Glutamatergic neuron (in vitro differentiated cells): ENCODE results near the gene ITGB5. TPM values are rescaled to one million over a fixed set of nuclear protein-coding genes. Genes with fewer than 3 reads are reported as not detected.

Experiments used
- DNase-seq: peaks from one replicate; pipeline ENCODE4 v3.0.0; 2022
- H3K27ac Mint-ChIP-seq: one replicate; pipeline ENCODE4 v1.8.0; 2020; ENCODE audit warnings: mild to moderate bottlenecking, mixed read lengths, inconsistent platforms; ENCODE audit not compliant: unreplicated experiment
- H3K27me3 Mint-ChIP-seq: one replicate; pipeline ENCODE4 v1.8.0; 2020; ENCODE audit warnings: mild to moderate bottlenecking, moderate library complexity, mixed read lengths, inconsistent platforms; ENCODE audit not compliant: unreplicated experiment
- H3K36me3 Mint-ChIP-seq: one replicate; pipeline ENCODE4 v1.8.0; 2020; ENCODE audit warnings: mild to moderate bottlenecking, mixed read lengths, inconsistent platforms; ENCODE audit not compliant: unreplicated experiment
- H3K4me1 Mint-ChIP-seq: one replicate; pipeline ENCODE4 v1.8.0; 2020; ENCODE audit warnings: mild to moderate bottlenecking, low read depth, mixed read lengths, inconsistent platforms; ENCODE audit not compliant: unreplicated experiment
- H3K4me3 Mint-ChIP-seq: one replicate; pipeline ENCODE4 v1.8.0; 2020; ENCODE audit warnings: mild to moderate bottlenecking, mixed read lengths, inconsistent platforms; ENCODE audit not compliant: unreplicated experiment
- H3K9me3 Mint-ChIP-seq: one replicate; pipeline ENCODE4 v1.8.0; 2020; ENCODE audit warnings: mild to moderate bottlenecking, moderate library complexity, mixed read lengths, inconsistent platforms; ENCODE audit not compliant: unreplicated experiment
- CTCF ChIP-seq: fragments of 200-600 bp; sonication (generic); IDR thresholded peaks from one replicate; pipeline ENCODE4 v1.5.0; 2021; ENCODE audit not compliant: partially characterized antibody, unreplicated experiment
- total RNA-seq: library from RNA; stranded (reverse); fragmentation: NEBNext Ultra II Directional; extraction: Animal tissue kit (Norgen Biotek cat#: 25700); gene quantifications from one replicate; pipeline ENCODE4 v1.2.1, GENCODE V29; 2021; ENCODE audit not compliant: unreplicated experiment

ITGB5 gene
- total RNA-seq, 1 donor from 2014 or later, result 12.8 TPM

- DNase-seq, result no peak
- Mint-ChIP-seq H3K4me3 (no peak overlapping the region), H3K27me3 (peaks cover 13% of the 10 kb centered on the region), H3K9me3 (peaks cover 5% of the 10 kb centered on the region), H3K27ac (no peak overlapping the region), H3K4me1 (peaks cover 29% of the 10 kb centered on the region), H3K36me3 (no peaks in the 10 kb centered on the region)
- no peak for TF ChIP-seq CTCF
These were observed 109.2 kb downstream of the ITGB5 start for GRCh38 chr3:124777762-124778470.

- TF ChIP-seq CTCF, result no peak
- Mint-ChIP-seq H3K36me3 (no peaks in the 10 kb centered on the region), H3K27ac (no peak overlapping the region), H3K27me3 (peaks cover 13% of the 10 kb centered on the region), H3K9me3 (peaks cover 5% of the 10 kb centered on the region), H3K4me1 (peaks cover 37% of the 10 kb centered on the region), H3K4me3 (no peak overlapping the region)
- DNase-seq, result no peak
These were observed 110.3 kb downstream of the ITGB5 start for GRCh38 chr3:124776856-124777255.

GRCh38 chr3:124775877-124776276 is 111.3 kb downstream of the ITGB5 start:
- peaks cover 5% of the 10 kb centered on the region for H3K9me3 Mint-ChIP-seq
- TF ChIP-seq CTCF, result no peak
- no peaks in the 10 kb centered on the region for H3K36me3 Mint-ChIP-seq
- H3K4me3 Mint-ChIP-seq, result no peak overlapping the region
- peaks cover 39% of the 10 kb centered on the region for H3K4me1 Mint-ChIP-seq
- DNase-seq, result peak; percentile 49
- H3K27ac Mint-ChIP-seq, result peak overlapping the region; percentile 33
- peaks cover 11% of the 10 kb centered on the region for H3K27me3 Mint-ChIP-seq

- H3K27me3 Mint-ChIP-seq, result peaks cover 9% of the 10 kb centered on the region
- no peak for DNase-seq
- H3K36me3 Mint-ChIP-seq, result no peaks in the 10 kb centered on the region
- TF ChIP-seq CTCF, result no peak
- peaks cover 34% of the 10 kb centered on the region for H3K4me1 Mint-ChIP-seq
- peaks cover 5% of the 10 kb centered on the region for H3K9me3 Mint-ChIP-seq
- peak overlapping the region; percentile 7 for H3K4me3 Mint-ChIP-seq
- no peak overlapping the region for H3K27ac Mint-ChIP-seq
These were observed 112.2 kb downstream of the ITGB5 start for GRCh38 chr3:124774841-124775402.

GRCh38 chr3:124774327-124774718 is 112.8 kb downstream of the ITGB5 start:
- Mint-ChIP-seq H3K27me3 (peaks cover 9% of the 10 kb centered on the region), H3K4me1 (peaks cover 36% of the 10 kb centered on the region), H3K36me3 (no peaks in the 10 kb centered on the region), H3K4me3 (no peak overlapping the region), H3K27ac (no peak overlapping the region), H3K9me3 (peaks cover 5% of the 10 kb centered on the region)
- no peak for DNase-seq
- no peak for TF ChIP-seq CTCF
